K562 (cell line): Measurements from ENCODE around the gene C3. TPM values are rescaled to one million over a fixed set of nuclear protein-coding genes. Genes with fewer than 3 reads are reported as not detected.

Experiments used
- DEAF1 ChIP-seq: fragments of 450-650 bp; formaldehyde crosslinking; IDR thresholded peaks from 2 replicates; pipeline ENCODE4 v1.4.0; 2020; ENCODE audit warnings: mild to moderate bottlenecking, moderate library complexity
- FOS ChIP-seq: IDR thresholded peaks from 3 replicates; pipeline ENCODE4 v1.6.1; 2011; ENCODE audit not compliant: insufficient read length; ENCODE audit errors: extremely low read depth
- HDAC1 ChIP-seq, 2 experiments: fragments of 450-650 bp; IDR thresholded peaks; 2 replicates each; pipeline ENCODE4 v1.6.1; 2016 to 2017; ENCODE audit warnings: inconsistent platforms in 1 of 2, mild to moderate bottlenecking in 1 of 2, moderate library complexity in 1 of 2
- JUNB ChIP-seq: fragments of 450-650 bp; formaldehyde crosslinking; conservative IDR thresholded peaks from 2 replicates; pipeline ENCODE4 v1.4.0; 2020; ENCODE audit warnings: mild to moderate bottlenecking
- MITF ChIP-seq: IDR thresholded peaks from 2 replicates; pipeline ENCODE4 v1.6.1; 2014; ENCODE audit warnings: antibody characterized with exemption
- MNT ChIP-seq, 2 experiments: fragments of 450-650 bp; conservative IDR thresholded peaks; 2 replicates each; pipeline ENCODE4 v1.6.1; 2017; ENCODE audit warnings: mild to moderate bottlenecking in 2 of 2, moderate library complexity in 2 of 2
- NELFE ChIP-seq: IDR thresholded peaks from 2 replicates; pipeline ENCODE4 v1.6.1; 2011; ENCODE audit warnings: mild to moderate bottlenecking; ENCODE audit not compliant: insufficient read depth, insufficient read length
- NR1H2 ChIP-seq: sonication (generic); formaldehyde crosslinking; IDR thresholded peaks from 2 replicates; pipeline ENCODE4 v1.4.0; 2020; ENCODE audit warnings: mild to moderate bottlenecking, missing genetic modification reagents
- PTTG1 ChIP-seq: fragments of 450-650 bp; IDR thresholded peaks from 2 replicates; pipeline ENCODE4 v1.6.1; 2016; ENCODE audit warnings: low read depth, mild to moderate bottlenecking, missing genetic modification characterization, missing compliant biosample characterization
- THRAP3 ChIP-seq: fragments of 450-650 bp; IDR thresholded peaks from 2 replicates; pipeline ENCODE4 v1.6.1; 2016; ENCODE audit warnings: mild to moderate bottlenecking, inconsistent platforms, borderline replicate concordance
- XRCC3 ChIP-seq: fragments of 450-650 bp; IDR thresholded peaks from 2 replicates; pipeline ENCODE4 v1.6.1; 2017; ENCODE audit warnings: mild to moderate bottlenecking, moderate library complexity
- ZBTB7A ChIP-seq: IDR thresholded peaks from 2 replicates; pipeline ENCODE4 v1.6.1; 2011; ENCODE audit warnings: low read depth, mild to moderate bottlenecking, low read length, moderate library complexity, borderline replicate concordance; ENCODE audit not compliant: control insufficient read depth
- ZBTB8A ChIP-seq: fragments of 450-650 bp; IDR thresholded peaks from 2 replicates; pipeline ENCODE4 v1.6.1; 2018; ENCODE audit warnings: mild to moderate bottlenecking, moderate library complexity; ENCODE audit not compliant: partially characterized antibody
- ZNF699 ChIP-seq: fragments of 250-450 bp; sonication (Bioruptor Pico); IDR thresholded peaks from 2 replicates; pipeline ENCODE4 v1.8.0; 2021; ENCODE audit warnings: mild to moderate bottlenecking, moderate library complexity; ENCODE audit not compliant: insufficient replicate concordance
- polyA plus RNA-seq, 8 experiments: library from polyadenylated mRNA; depleted of rRNA in 4 of 8; stranded (reverse) in 5 of 8; unstranded in 3 of 8; fragments of >200 nt; fragmentation: Nextera tagmentation in 2 of 8; fragmentation: Illumina TruSeq in 1 of 8; extraction: Ambion mirVana in 2 of 8; extraction: Trizol in 1 of 8; gene quantifications; 2 replicates each; pipeline versions ENCODE4 v1.2.1 to v1.2.3, GENCODE V29; 2011 to 2014; ENCODE audit warnings: inconsistent platforms in 1 of 8, missing spikeins in 1 of 8
- total RNA-seq, 7 experiments: library from RNA; depleted of rRNA in 6 of 7; stranded (reverse); fragments of >200 nt in 6 of 7; fragmentation: Illumina TruSeq in 2 of 7; extraction: Trizol in 2 of 7; gene quantifications; 2 replicates each; pipeline versions ENCODE4 v1.2.1 to v1.2.3, GENCODE V29; 2011 to 2021; ENCODE audit warnings: low replicate concordance in 1 of 7
- TF ChIP-seq, protein P1 (sequence below): sonication (generic); formaldehyde crosslinking; IDR thresholded peaks from 2 replicates; pipeline ENCODE4 v1.8.1; 2023; ENCODE audit warnings: mild to moderate bottlenecking, missing genetic modification reagents
- TF ChIP-seq, protein P2 (sequence below): IDR thresholded peaks from 2 replicates; pipeline ENCODE4 v1.6.1; 2011; ENCODE audit warnings: borderline replicate concordance, low read depth, mild to moderate bottlenecking, moderate library complexity, low read length; ENCODE audit not compliant: insufficient read depth, poor library complexity, severe bottlenecking
- TF ChIP-seq, protein P3 (sequence below): sonication (generic); formaldehyde crosslinking; IDR thresholded peaks from 2 replicates; pipeline ENCODE4 v1.8.0; 2022; ENCODE audit warnings: mild to moderate bottlenecking, missing genetic modification reagents

The C3 gene
- total and polyA plus RNA-seq, 9 of the 15 experiments (the other 6 are each of a cell fraction or from before 2014, with no cell fraction given) = 0.59 to 10.6 (median 2.2) TPM

DNA sequence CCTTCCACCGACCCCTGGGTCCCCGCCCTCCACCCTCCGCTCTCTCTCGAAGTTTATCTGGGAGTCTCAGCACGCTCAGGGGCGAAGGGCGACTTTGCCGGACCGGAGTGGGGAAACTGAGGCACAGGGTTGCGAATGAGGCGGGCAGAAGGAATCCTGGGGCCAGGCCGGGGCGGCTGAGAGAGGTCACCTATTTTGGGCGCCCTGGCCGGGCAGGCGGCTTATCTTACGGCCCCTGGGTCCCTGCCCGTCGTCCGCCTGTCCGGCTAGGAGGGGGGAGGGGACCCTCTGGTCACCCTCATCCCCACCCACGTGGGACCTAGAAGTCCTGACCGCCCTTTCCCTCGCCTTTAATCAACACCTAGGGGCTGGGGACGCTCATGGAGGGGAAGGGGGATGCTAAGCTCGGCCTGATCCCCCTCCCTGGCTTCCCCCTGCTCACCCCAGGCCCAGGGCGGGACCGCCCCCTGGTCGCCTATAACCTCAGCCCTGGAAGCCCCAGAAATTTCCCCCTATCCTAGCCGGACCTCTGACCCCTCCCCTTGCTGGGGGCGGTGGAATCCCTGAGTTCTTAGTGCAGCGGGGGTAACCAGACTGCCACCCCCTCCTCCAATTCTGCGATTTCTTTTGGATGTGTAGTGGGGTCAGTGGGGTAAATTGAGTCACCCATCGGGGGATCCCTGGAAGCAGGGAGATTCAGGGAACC, 19.6 kb upstream of the C3 start (continued):
- TF ChIP-seq, protein P1, sequence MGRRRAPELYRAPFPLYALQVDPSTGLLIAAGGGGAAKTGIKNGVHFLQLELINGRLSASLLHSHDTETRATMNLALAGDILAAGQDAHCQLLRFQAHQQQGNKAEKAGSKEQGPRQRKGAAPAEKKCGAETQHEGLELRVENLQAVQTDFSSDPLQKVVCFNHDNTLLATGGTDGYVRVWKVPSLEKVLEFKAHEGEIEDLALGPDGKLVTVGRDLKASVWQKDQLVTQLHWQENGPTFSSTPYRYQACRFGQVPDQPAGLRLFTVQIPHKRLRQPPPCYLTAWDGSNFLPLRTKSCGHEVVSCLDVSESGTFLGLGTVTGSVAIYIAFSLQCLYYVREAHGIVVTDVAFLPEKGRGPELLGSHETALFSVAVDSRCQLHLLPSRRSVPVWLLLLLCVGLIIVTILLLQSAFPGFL (CRISPR knock-in tag) = no peak
- no peak for TF ChIP-seq NELFE
- no peak for TF ChIP-seq MITF
- no peak for TF ChIP-seq ZBTB8A
- TF ChIP-seq JUNB = no peak
- TF ChIP-seq, protein P2, sequence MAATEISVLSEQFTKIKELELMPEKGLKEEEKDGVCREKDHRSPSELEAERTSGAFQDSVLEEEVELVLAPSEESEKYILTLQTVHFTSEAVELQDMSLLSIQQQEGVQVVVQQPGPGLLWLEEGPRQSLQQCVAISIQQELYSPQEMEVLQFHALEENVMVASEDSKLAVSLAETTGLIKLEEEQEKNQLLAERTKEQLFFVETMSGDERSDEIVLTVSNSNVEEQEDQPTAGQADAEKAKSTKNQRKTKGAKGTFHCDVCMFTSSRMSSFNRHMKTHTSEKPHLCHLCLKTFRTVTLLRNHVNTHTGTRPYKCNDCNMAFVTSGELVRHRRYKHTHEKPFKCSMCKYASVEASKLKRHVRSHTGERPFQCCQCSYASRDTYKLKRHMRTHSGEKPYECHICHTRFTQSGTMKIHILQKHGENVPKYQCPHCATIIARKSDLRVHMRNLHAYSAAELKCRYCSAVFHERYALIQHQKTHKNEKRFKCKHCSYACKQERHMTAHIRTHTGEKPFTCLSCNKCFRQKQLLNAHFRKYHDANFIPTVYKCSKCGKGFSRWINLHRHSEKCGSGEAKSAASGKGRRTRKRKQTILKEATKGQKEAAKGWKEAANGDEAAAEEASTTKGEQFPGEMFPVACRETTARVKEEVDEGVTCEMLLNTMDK = no peak
- peak; percentile 81 to 91 for TF ChIP-seq MNT (conservative IDR thresholded peaks at IDR 0.05)
- no peak for TF ChIP-seq THRAP3
- TF ChIP-seq ZNF699 (CRISPR knock-in tag) = no peak
- no peak for TF ChIP-seq FOS
- no peak for TF ChIP-seq DEAF1 (CRISPR knock-in tag)
- no peak for TF ChIP-seq PTTG1 (tag)
- TF ChIP-seq, protein P3, sequence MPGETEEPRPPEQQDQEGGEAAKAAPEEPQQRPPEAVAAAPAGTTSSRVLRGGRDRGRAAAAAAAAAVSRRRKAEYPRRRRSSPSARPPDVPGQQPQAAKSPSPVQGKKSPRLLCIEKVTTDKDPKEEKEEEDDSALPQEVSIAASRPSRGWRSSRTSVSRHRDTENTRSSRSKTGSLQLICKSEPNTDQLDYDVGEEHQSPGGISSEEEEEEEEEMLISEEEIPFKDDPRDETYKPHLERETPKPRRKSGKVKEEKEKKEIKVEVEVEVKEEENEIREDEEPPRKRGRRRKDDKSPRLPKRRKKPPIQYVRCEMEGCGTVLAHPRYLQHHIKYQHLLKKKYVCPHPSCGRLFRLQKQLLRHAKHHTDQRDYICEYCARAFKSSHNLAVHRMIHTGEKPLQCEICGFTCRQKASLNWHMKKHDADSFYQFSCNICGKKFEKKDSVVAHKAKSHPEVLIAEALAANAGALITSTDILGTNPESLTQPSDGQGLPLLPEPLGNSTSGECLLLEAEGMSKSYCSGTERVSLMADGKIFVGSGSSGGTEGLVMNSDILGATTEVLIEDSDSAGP (CRISPR knock-in tag) = no peak
- TF ChIP-seq ZBTB7A = peak; percentile 94; the same call in 1 of the 2 replicates
- peak in 1 of 2 experiments; percentile 87; a peak in 2 of 4 replicates for TF ChIP-seq HDAC1 (IDR thresholded peaks at IDR 0.05)
- TF ChIP-seq NR1H2 (CRISPR knock-in tag) = 0 out of 2 replicates have a peak, but pooled peaks have one; percentile 75
- TF ChIP-seq XRCC3 = no peak
